ENCODE measurements around the gene UCN. TPM values are rescaled to one million over a fixed set of nuclear protein-coding genes. Genes with fewer than 3 reads are reported as not detected.

The UCN gene, protein sequence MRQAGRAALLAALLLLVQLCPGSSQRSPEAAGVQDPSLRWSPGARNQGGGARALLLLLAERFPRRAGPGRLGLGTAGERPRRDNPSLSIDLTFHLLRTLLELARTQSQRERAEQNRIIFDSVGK
- total RNA-seq, result 0.81 and 0.85 TPM in 2 replicates

DNA sequence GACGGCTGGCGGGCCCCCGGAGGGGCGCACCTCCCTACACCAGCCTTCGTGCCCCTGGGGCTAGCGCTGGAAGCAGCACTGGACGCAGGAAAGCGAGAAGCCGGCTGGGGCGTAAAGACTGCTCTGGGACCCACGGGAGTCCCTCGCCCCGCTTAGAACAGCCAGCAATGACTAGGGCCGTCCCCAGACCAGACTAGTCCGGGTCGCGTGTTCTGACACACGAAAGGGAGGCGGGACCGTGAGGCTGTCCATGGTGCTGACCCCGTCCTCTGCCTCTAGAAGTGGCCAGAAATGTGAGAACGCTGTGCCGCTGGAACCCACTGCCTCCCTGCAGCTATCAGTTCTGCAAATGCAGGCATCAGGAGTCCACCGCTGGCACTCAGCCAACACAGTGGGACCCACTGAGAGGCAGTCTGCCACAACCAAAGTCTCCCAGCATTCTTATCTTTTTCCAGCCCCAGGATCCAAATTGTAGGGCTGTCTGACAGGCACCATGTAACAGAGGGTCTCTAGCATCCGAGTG is at the start of gene UCN:
Gene UCN, minus strand, starts transcription at position 87 of the 523 bp plus-strand sequence. CDS start 550 bp downstream, outside the sequence.

GRCh38 chr2:27356382-27357181 is 48.3 kb upstream of the UCN start, which contains the start of gene GTF3C2:
TSS of gene GTF3C2 (minus strand) at chr2:27356764. CDS start at chr2:27343554, 13,210 bp downstream.

DNA sequence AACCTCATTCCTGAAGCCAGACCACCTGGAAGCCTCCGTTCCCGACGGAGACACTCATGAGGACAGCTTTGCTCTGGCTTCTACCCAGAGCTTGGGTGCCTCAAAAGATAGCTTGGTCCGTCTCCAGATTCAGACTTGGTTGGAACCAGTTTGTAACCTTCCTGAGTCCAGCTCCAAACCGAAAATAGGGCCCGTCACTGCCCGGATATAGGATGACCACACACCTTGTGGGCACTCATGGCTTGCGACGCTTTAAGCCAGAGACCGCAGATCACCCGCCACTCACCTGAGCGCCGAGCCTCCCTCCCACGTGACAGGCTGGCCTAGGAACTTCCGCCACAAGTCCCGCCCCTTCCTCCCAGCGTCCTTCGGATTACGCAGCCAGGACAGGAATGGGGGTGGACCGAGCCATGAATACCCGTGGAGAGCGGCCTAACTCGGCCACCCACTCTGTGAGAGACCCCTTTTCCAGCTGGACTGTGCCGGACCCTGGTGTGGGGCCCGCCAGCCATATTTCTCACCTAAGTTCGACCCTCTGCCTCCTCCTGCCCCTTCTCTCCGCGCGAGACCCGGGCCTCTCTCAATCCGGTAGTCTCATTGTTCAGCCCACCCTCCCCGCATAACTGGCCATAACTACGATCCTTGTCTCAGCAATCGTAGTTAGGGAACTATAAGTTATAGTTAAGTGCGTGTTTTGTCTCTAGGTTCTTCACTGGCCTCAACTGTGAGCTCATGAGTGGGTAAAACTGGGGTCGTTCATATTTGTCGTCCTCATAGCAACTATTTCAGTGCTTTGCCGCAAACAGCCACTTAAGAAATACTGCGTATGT is 14.7 kb upstream of the UCN start, which contains the start of gene MPV17:
Gene MPV17, minus strand, starts transcription at position 332 of the 830 bp plus-strand sequence. CDS start 580 bp downstream, outside the sequence.

GRCh38 chr2:27281855-27282559 is 26.2 kb downstream of the UCN start, which contains the start of gene TRIM54:
TSS of gene TRIM54 (plus strand) at chr2:27282429. CDS start at chr2:27282732, 303 bp downstream.

GRCh38 chr2:27275211-27276150 is 32.8 kb downstream of the UCN start, which contains the start of gene DNAJC5G:
TSS of gene DNAJC5G (plus strand) at chr2:27275433. CDS start at chr2:27276729, 1,296 bp downstream.

DNA sequence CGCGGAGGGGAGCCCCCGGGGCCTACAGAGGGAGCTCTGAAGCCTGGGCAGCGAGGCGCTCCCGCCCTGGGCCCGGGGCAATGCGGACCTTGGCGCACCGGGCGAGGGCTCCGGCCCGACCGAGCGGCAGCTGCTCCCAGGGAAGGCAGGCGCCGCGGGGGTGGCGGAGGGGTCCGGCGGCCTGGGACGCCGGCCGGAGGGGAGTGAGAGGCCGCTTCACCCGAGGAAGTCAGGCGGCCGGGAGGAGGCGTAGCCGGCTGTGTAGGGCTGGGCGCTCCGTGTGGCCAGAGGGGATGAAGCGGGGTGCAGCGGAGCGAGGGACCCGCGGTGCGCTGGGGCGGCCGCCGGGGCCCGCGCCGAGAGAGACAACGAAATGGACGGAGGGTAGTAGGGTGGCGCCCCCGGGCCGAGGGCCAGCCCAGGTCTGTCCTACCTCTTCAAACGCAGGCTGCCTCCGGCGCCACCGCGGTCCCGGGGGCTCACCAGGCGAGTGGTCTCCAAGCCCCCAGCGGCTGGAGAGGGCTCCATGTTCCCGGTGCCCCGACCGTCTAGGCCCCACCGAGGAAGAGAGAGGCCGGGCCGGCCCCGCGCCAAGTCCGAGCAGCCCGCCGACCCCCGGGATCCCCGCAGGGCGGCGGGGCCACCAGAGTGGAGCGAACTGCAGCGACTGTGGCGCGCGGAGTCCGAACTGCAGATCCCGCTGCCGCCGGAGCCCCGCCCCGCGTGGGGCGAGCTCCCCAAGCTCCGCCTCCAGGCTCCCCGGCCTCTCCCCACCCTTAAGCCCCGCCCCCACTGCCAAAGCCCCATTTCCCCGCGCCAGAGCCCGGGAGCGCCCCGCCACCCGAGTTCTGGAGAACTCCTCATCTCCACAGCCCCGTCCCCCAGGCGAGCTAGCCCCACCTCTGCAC is 45.6 kb downstream of the UCN start, which contains the start of gene SLC30A3:
Gene SLC30A3, minus strand, starts transcription at position 669 of the 908 bp plus-strand sequence. Its CDS starts 141 bp downstream, at position 528.

Other genes with a start within 250 kb of the UCN start
- 145 and 193 TPM in 2 replicates for gene OST4, start 236.8 kb downstream of the UCN start, total RNA-seq
- gene EMILIN1, start 229.8 kb downstream of the UCN start, total RNA-seq, result 147 and 151 TPM in 2 replicates
- 0.32 and 0.36 TPM in 2 replicates for gene KHK, start 221.7 kb downstream of the UCN start, total RNA-seq
- gene CGREF1, start 189.3 kb downstream of the UCN start, total RNA-seq, result 1.5 and 1.9 TPM in 2 replicates
- gene ABHD1, start 184.6 kb downstream of the UCN start, total RNA-seq, result 0.24 TPM in 1 of 2 replicates, not detected in the other
- 43.2 and 45.2 TPM in 2 replicates for gene PREB, start 173.8 kb downstream of the UCN start, total RNA-seq
- gene PRR30, start 169.0 kb downstream of the UCN start, total RNA-seq, result not detected in 2 replicates
- gene TCF23, start 159.4 kb downstream of the UCN start, total RNA-seq, result not detected in 2 replicates
- gene ATRAID, start 96.4 kb downstream of the UCN start, total RNA-seq, result 153 TPM in 2 replicates
- gene SLC5A6, start 96.2 kb downstream of the UCN start, total RNA-seq, result 17.0 and 19.8 TPM in 2 replicates
- gene CAD, start 91.1 kb downstream of the UCN start, total RNA-seq, result 33.2 and 44.8 TPM in 2 replicates
- gene SLC30A3, start 45.4 kb downstream of the UCN start, total RNA-seq, result not detected in 2 replicates
- gene DNAJC5G, start 33.0 kb downstream of the UCN start, total RNA-seq, result not detected in 2 replicates
- gene TRIM54, start 26.0 kb downstream of the UCN start, total RNA-seq, result not detected in 2 replicates
- gene MPV17, start 14.7 kb upstream of the UCN start, total RNA-seq, result 75.6 and 80.8 TPM in 2 replicates
- 29.7 and 32.4 TPM in 2 replicates for gene GTF3C2, start 48.3 kb upstream of the UCN start, total RNA-seq
- gene EIF2B4, start 61.9 kb upstream of the UCN start, total RNA-seq, result 27.8 and 29.9 TPM in 2 replicates
- 161 and 169 TPM in 2 replicates for gene SNX17, start 62.2 kb upstream of the UCN start, total RNA-seq
- gene ZNF513, start 72.3 kb upstream of the UCN start, total RNA-seq, result 11.8 and 14.1 TPM in 2 replicates
- gene PPM1G, start 101.1 kb upstream of the UCN start, total RNA-seq, result 47.4 and 47.6 TPM in 2 replicates
- gene NRBP1, start 120.2 kb upstream of the UCN start, total RNA-seq, result 119 and 130 TPM in 2 replicates
- 0.32 TPM in 1 of 2 replicates, not detected in the other for gene KRTCAP3, start 133.9 kb upstream of the UCN start, total RNA-seq
- 21.6 and 32.0 TPM in 2 replicates for gene IFT172, start 181.3 kb upstream of the UCN start, total RNA-seq
- 13.1 and 17.1 TPM in 2 replicates for gene FNDC4, start 186.8 kb upstream of the UCN start, total RNA-seq
- gene GCKR, start 188.4 kb upstream of the UCN start, total RNA-seq, result 0.32 and 0.36 TPM in 2 replicates